OCI-LY7 (cell line): ENCODE measurements around the gene BAHD1.
"Not testable (repeated sequence)": the region's sequence is repeated elsewhere in the genome, so short reads cannot be mapped to it uniquely, and the experiment has no call there.

ENCODE experiments used
- CTCF ChIP-seq: fragments of 200-600 bp; sonication (generic); conservative IDR thresholded peaks from 2 replicates; pipeline ENCODE4 v1.5.1; 2014; ENCODE audit warnings: mild to moderate bottlenecking, antibody characterized with exemption, low read length, moderate library complexity, mixed read lengths
- EZH2phosphoT487 ChIP-seq: fragments of 200-600 bp; sonication (generic); IDR thresholded peaks from 2 replicates; pipeline ENCODE4 v1.6.1; 2018; ENCODE audit warnings: low read depth, borderline replicate concordance, mild to moderate bottlenecking, mixed run types, antibody characterized with exemption, low read length, moderate library complexity, mixed read lengths

GRCh38 chr15:40453941-40454340 lies 13.2 kb downstream of the BAHD1 start:
- TF ChIP-seq CTCF, EZH2phosphoT487: not testable (repeated sequence)
